OCI-LY7 (cell line): Measurements from ENCODE around the gene CEP76. TPM values are rescaled to one million over a fixed set of nuclear protein-coding genes. Genes with fewer than 3 reads are reported as not detected.

Experiments
- BruUV-seq: library from RNA; stranded (reverse); fragments of 400-500 nt; replicated peaks from 2 replicates; lab custom pipeline; 2021; lab: Mats Ljungman, UMichigan
- CTCF ChIA-PET: fragments of 300-600 bp; sonication (Branson Sonifier 250); formaldehyde crosslinking; loops from one replicate; lab custom pipeline; 2022; ENCODE audit warnings: antibody characterized with exemption; ENCODE audit not compliant: unreplicated experiment; lab: Charles Lee
- POLR2A ChIA-PET: fragments of 300-600 bp; sonication (Branson Sonifier 250); formaldehyde crosslinking; loops from one replicate; lab custom pipeline; 2022; ENCODE audit warnings: antibody characterized with exemption; lab: Charles Lee
- DNase-seq: peaks from one replicate; pipeline ENCODE4 v3.0.0-alpha.2; 2015; ENCODE audit warnings: low spot score
- H2AFZ ChIP-seq: fragments of 200-600 bp; sonication (generic), shearing (Covaris generic); 2 replicates; pipeline ENCODE4 v1.6.1; 2014; ENCODE audit warnings: mild to moderate bottlenecking, antibody characterized with exemption, low read length, moderate library complexity
- H3K27ac ChIP-seq: fragments of 200-600 bp; sonication (generic); 2 replicates; pipeline ENCODE4 v1.5.1; 2014; ENCODE audit warnings: mixed run types, low read depth, mild to moderate bottlenecking, moderate library complexity, low read length, inconsistent platforms; ENCODE audit not compliant: poor library complexity, severe bottlenecking
- H3K36me3 ChIP-seq: fragments of 200-600 bp; sonication (generic); 2 replicates; pipeline ENCODE4 v1.6.1; 2014; ENCODE audit warnings: mild to moderate bottlenecking, antibody characterized with exemption, low read length, moderate library complexity, mixed read lengths; ENCODE audit not compliant: insufficient read depth
- H3K4me1 ChIP-seq: fragments of 200-600 bp; sonication (generic); 2 replicates; pipeline ENCODE4 v1.5.1; 2014; ENCODE audit warnings: mild to moderate bottlenecking, low read length; ENCODE audit not compliant: insufficient read depth, poor library complexity, severe bottlenecking
- H3K4me2 ChIP-seq: fragments of 200-600 bp; sonication (generic); 2 replicates; pipeline ENCODE4 v1.6.1; 2014; ENCODE audit warnings: mild to moderate bottlenecking, low read length
- H3K4me3 ChIP-seq: fragments of 200-600 bp; sonication (generic); 2 replicates; pipeline ENCODE4 v1.5.1; 2014; ENCODE audit warnings: mild to moderate bottlenecking, low read depth, low read length; ENCODE audit not compliant: poor library complexity, severe bottlenecking
- H3K79me2 ChIP-seq: fragments of 200-600 bp; sonication (generic); 2 replicates; pipeline ENCODE4 v1.6.1; 2016; ENCODE audit warnings: low read depth, mild to moderate bottlenecking, low read length, moderate library complexity, mixed read lengths; ENCODE audit not compliant: insufficient read depth
- H3K9me2 ChIP-seq: fragments of 200-600 bp; sonication (generic); 2 replicates; pipeline ENCODE4 v1.6.1; 2016; ENCODE audit warnings: mild to moderate bottlenecking, low read length, mixed read lengths; ENCODE audit not compliant: insufficient read depth
- H3K9me3 ChIP-seq: fragments of 200-600 bp; sonication (generic); 2 replicates; pipeline ENCODE4 v1.6.1; 2014; ENCODE audit warnings: mild to moderate bottlenecking, mixed run types, low read length, mixed read lengths
- H4K20me1 ChIP-seq: fragments of 200-600 bp; sonication (generic); 2 replicates; pipeline ENCODE4 v1.6.1; 2014; ENCODE audit warnings: mild to moderate bottlenecking, antibody characterized with exemption, low read length, moderate library complexity, mixed read lengths; ENCODE audit not compliant: insufficient read depth
- EZH2phosphoT487 ChIP-seq: fragments of 200-600 bp; sonication (generic); IDR thresholded peaks from 2 replicates; pipeline ENCODE4 v1.6.1; 2018; ENCODE audit warnings: low read depth, borderline replicate concordance, mild to moderate bottlenecking, mixed run types, antibody characterized with exemption, low read length, moderate library complexity, mixed read lengths
- intact Hi-C: fragments of 100-400 bp; cut with micrococcal nuclease; formaldehyde crosslinking; loops from one replicate; pipeline ENCODE4 v1.10.0; 2022; ENCODE audit not compliant: unreplicated experiment
- total RNA-seq, 2 experiments: library from RNA; depleted of rRNA in 1 of 2; stranded (reverse); fragments of >200 nt in 1 of 2; shearing (Covaris generic) in 1 of 2; gene quantifications; 2 replicates each; pipeline ENCODE4 v1.2.3, GENCODE V29; 2014 to 2022
- TF ChIP-seq, protein P1 (sequence below): fragments of 200-600 bp; sonication (generic); conservative IDR thresholded peaks from 2 replicates; pipeline ENCODE4 v1.5.1; 2014; ENCODE audit warnings: mild to moderate bottlenecking, antibody characterized with exemption, low read length, moderate library complexity, mixed read lengths

The CEP76 gene
- total RNA-seq, 2 experiments from 2014 or later, result 14.1 to 22.1 TPM

DNA sequence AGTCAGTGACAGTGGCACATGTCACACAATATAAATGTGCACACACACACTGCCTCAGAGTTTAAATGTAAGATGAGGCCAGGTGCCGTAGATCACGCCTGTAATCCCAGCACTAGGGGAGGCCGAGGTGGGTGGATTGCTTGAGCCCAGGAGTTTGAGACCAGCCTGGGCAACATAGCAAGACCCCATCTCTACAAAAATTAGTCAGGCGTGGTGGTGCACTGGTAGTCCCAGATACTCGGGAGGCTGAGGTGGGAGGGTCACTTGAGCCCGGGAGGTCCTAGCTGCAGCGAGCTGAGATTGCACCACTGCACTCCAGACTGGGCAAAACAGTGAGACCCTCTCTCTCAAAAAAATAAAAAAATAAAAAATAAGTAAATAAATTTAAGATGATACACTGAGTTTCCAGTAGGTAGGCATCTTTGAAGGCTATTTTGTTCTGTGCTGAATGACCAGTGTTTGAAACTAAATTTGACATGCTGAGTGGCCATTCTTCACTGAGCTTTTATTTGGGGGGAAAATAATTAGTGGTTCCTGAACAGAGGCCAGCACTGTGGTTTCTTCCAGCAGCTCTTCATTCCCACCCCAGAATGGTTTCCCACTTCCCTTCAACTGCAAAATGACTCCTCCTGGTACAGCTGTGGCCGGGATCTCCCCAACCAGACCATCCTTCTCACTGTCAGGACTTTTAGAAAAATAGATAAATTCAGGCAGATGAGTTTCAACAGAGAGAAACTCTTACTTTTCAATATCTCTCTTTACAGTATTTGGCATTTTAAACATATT is 45.2 kb upstream of the CEP76 start:
- no peaks in the 10 kb centered on the region for H3K36me3 ChIP-seq
- no peak overlapping the region for H2AFZ ChIP-seq
- H3K9me3 ChIP-seq, result no peaks in the 10 kb centered on the region
- H3K4me1 ChIP-seq, result peaks cover 44% of the 10 kb centered on the region
- intact Hi-C loops, result no loop called here
- H3K4me2 ChIP-seq, result no peak overlapping the region
- no peak overlapping the region for H3K27ac ChIP-seq
- no TSS peak for BruUV-seq
- H4K20me1 ChIP-seq, result no peaks in the 10 kb centered on the region
- no peaks in the 10 kb centered on the region for H3K79me2 ChIP-seq
- TF ChIP-seq, protein P1, sequence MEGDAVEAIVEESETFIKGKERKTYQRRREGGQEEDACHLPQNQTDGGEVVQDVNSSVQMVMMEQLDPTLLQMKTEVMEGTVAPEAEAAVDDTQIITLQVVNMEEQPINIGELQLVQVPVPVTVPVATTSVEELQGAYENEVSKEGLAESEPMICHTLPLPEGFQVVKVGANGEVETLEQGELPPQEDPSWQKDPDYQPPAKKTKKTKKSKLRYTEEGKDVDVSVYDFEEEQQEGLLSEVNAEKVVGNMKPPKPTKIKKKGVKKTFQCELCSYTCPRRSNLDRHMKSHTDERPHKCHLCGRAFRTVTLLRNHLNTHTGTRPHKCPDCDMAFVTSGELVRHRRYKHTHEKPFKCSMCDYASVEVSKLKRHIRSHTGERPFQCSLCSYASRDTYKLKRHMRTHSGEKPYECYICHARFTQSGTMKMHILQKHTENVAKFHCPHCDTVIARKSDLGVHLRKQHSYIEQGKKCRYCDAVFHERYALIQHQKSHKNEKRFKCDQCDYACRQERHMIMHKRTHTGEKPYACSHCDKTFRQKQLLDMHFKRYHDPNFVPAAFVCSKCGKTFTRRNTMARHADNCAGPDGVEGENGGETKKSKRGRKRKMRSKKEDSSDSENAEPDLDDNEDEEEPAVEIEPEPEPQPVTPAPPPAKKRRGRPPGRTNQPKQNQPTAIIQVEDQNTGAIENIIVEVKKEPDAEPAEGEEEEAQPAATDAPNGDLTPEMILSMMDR, result no peak
- TF ChIP-seq EZH2phosphoT487, result no peak
- no peaks in the 10 kb centered on the region for H3K9me2 ChIP-seq
- POLR2A ChIA-PET, result interaction anchor here (0.7 to 1.0 kb wide), 2 partner anchors 136 to 143 kb away, joined by 3 to 7 read pairs; partner anchors contain the start of gene PTPN2
- CTCF ChIA-PET, result no interaction called here
- no peak for DNase-seq
- no peak overlapping the region for H3K4me3 ChIP-seq

DNA sequence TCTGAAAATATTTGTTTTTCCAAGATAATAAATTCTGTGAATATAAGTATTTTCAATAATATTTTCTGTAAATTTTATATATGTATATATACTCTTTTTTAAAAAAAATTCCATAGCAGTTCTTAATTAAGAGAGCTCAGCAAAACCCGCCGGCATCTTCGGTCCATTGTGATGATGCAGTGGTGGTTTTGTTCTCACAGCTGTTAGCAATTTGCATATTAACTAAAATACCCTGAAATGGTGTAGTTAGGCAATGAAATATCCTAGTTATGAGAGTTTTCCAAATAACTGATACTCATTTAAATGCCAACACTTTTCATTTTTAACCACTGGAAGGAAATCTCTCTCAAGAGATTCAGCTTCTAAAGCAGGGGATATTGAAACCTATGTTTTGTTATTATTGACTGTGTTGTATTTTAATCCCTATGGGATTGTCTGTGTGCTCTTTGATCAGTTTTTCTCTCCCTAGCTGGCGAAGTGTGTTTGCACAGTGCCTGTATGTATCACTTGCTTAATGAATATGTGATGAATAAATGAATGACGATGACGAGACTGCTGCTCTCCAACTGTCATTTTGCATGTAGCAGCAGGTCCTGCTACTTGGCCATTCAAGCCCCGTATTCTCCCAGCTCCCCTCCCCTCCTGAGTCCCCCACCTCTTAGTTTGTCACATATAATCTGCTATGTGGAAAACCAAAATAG is 42.7 kb upstream of the CEP76 start:
- intact Hi-C loops, result no loop called here
- POLR2A ChIA-PET, result interaction anchor here (0.5 to 1.1 kb wide), 3 partner anchors 24 to 138 kb away, joined by 3 to 7 read pairs (median 3); partner anchors contain the start of gene PTPN2

More for the DNA sequence above, 42.7 kb upstream of the CEP76 start:
- Histone ChIP-seq H4K20me1 (no peaks in the 10 kb centered on the region), H3K9me3 (no peaks in the 10 kb centered on the region), H3K4me2 (peak overlapping the region; percentile 25), H3K36me3 (no peaks in the 10 kb centered on the region), H3K27ac (no peak overlapping the region), H2AFZ (peak overlapping the region; percentile 24; the same call in 1 of the 2 replicates), H3K4me3 (no peak overlapping the region), H3K4me1 (peaks cover 29% of the 10 kb centered on the region), H3K79me2 (no peaks in the 10 kb centered on the region), H3K9me2 (no peaks in the 10 kb centered on the region)
- CTCF ChIA-PET, result interaction anchor here (0.5 to 1.1 kb wide), 2 partner anchors 189 to 404 kb away, joined by 3 read pairs; no protein-coding TSS in a partner anchor
- DNase-seq, result no peak
- no TSS peak for BruUV-seq
- TF ChIP-seq, protein P1, result no peak
- no peak for TF ChIP-seq EZH2phosphoT487
